Neural crest cell (in vitro differentiated cells): ENCODE data around the gene RIMS1. TPM values are rescaled to one million over a fixed set of nuclear protein-coding genes. Genes with fewer than 3 reads are reported as not detected.

Source experiments
- DNase-seq: peaks from one replicate; pipeline ENCODE4 v3.0.0; 2021; ENCODE audit warnings: low read depth, mixed read lengths, low spot score
- H3K27ac Mint-ChIP-seq: one replicate; pipeline ENCODE4 v1.8.0; 2021; ENCODE audit warnings: mild to moderate bottlenecking, mixed read lengths; ENCODE audit not compliant: unreplicated experiment
- H3K27me3 Mint-ChIP-seq: 2 replicates; pipeline ENCODE4 v1.8.0; 2021; ENCODE audit warnings: low read depth, mild to moderate bottlenecking, mixed read lengths
- H3K36me3 Mint-ChIP-seq: 2 replicates; pipeline ENCODE4 v1.8.0; 2021; ENCODE audit warnings: low read depth, mild to moderate bottlenecking, mixed read lengths
- H3K4me1 Mint-ChIP-seq: 2 replicates; pipeline ENCODE4 v1.8.0; 2021; ENCODE audit warnings: mixed read lengths
- H3K4me3 Mint-ChIP-seq: one replicate; pipeline ENCODE4 v1.8.0; 2021; ENCODE audit warnings: mild to moderate bottlenecking, mixed read lengths
- H3K9me3 Mint-ChIP-seq: 2 replicates; pipeline ENCODE4 v1.8.0; 2021; ENCODE audit warnings: mixed read lengths
- total RNA-seq: library from RNA; stranded (reverse); gene quantifications from 2 replicates; pipeline ENCODE4 v1.2.1, GENCODE V29; 2021
- TF ChIP-seq, protein P1 (sequence below): fragments of 200-600 bp; sonication (generic); conservative IDR thresholded peaks from 2 replicates; pipeline ENCODE4 v1.5.0; 2021; ENCODE audit warnings: antibody characterized with exemption, mild to moderate bottlenecking

The RIMS1 gene
- total RNA-seq, 1 donor from 2014 or later, result 4.5 TPM

DNA sequence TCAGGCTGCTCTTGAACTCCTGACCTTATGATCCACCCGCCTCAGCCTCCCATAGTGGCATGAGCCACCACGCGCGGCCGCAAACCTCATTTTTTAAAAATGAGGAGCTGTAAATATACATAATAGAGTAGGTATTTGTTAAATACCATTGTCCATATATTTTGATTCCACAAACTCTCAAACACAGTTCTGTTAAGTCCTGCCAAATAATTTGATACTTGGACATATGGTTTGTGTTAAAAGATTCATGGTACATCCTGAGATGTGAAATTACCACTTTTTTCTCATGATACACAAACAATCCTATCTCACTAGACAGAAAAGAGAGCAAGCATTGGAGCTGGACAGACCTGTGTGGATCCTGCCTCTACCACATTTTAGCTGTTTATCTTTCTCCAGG is 401.5 kb downstream of the RIMS1 start:
- H3K27ac Mint-ChIP-seq, result no peak overlapping the region
- H3K27me3 Mint-ChIP-seq, result no peaks in the 10 kb centered on the region
- peaks cover 12% of the 10 kb centered on the region for H3K4me1 Mint-ChIP-seq
- DNase-seq, result no peak
- H3K4me3 Mint-ChIP-seq, result no peak overlapping the region
- TF ChIP-seq, protein P1, sequence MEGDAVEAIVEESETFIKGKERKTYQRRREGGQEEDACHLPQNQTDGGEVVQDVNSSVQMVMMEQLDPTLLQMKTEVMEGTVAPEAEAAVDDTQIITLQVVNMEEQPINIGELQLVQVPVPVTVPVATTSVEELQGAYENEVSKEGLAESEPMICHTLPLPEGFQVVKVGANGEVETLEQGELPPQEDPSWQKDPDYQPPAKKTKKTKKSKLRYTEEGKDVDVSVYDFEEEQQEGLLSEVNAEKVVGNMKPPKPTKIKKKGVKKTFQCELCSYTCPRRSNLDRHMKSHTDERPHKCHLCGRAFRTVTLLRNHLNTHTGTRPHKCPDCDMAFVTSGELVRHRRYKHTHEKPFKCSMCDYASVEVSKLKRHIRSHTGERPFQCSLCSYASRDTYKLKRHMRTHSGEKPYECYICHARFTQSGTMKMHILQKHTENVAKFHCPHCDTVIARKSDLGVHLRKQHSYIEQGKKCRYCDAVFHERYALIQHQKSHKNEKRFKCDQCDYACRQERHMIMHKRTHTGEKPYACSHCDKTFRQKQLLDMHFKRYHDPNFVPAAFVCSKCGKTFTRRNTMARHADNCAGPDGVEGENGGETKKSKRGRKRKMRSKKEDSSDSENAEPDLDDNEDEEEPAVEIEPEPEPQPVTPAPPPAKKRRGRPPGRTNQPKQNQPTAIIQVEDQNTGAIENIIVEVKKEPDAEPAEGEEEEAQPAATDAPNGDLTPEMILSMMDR, result no peak
- no peaks in the 10 kb centered on the region for H3K9me3 Mint-ChIP-seq
- H3K36me3 Mint-ChIP-seq, result no peaks in the 10 kb centered on the region

DNA sequence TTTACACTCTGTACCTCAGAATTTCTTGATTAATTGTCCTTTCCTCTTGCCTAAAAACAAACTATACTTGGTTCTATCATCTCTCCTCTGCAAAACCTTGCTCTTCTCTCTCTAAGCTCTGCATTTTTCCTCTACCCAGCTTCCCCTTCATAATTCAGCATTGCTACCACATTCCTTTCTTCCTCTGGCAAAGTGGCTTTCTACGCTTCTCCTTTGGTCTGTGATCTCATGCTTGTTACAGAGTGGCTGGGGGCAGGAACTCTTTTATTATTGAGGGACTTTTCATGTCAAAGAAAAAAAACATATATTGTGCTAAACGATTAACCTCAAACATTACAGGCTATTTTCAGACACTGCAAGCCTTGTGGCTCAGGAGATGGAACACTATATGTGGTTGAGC is 402.2 kb downstream of the RIMS1 start:
- DNase-seq, result no peak
- Mint-ChIP-seq H3K9me3 (no peaks in the 10 kb centered on the region), H3K4me1 (peaks cover 12% of the 10 kb centered on the region), H3K27me3 (no peaks in the 10 kb centered on the region), H3K36me3 (no peaks in the 10 kb centered on the region), H3K4me3 (no peak overlapping the region), H3K27ac (no peak overlapping the region)
- TF ChIP-seq, protein P1, result no peak

DNA sequence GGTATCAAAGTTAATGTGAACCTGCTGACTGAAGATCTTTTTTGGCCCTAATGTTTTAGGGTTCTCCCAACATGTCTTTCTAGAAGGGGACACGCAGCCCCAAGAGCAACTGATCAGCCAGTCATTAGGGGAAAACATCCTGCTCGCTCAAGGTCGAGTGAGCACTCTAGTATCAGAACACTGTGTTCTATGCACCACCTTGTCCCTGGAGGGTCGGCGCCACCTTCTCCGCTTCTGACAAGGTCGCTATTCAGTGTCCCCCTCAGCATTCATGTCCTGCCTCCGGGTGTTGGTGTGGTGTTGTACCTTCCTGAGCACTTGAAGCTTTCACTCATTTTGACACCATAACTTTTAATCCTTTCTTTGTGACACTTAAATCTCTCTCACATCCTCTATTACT is 404.3 kb downstream of the RIMS1 start:
- Mint-ChIP-seq H3K9me3 (no peaks in the 10 kb centered on the region), H3K4me3 (no peak overlapping the region), H3K27me3 (no peaks in the 10 kb centered on the region), H3K36me3 (no peaks in the 10 kb centered on the region), H3K27ac (no peak overlapping the region), H3K4me1 (peaks cover 12% of the 10 kb centered on the region)
- no peak for DNase-seq
- TF ChIP-seq, protein P1, result no peak

DNA sequence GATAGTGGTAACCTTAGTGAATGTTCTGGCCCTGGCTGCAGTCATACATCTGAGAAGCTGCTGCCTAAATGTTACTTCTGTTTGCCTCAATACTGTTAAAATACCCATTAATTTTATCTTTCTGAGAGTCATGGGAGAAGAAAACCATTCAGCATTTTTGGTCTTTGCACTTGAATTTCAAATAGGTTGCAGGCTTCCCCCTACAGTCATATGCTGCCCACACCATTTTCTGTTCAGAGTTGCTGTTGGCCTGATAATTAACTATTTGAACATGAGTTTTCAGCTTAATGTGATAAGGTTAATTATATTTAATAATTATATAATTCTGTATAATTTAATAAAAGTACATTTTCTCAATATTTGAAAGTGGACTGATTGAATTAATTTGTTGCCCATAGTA is 410.0 kb downstream of the RIMS1 start:
- Mint-ChIP-seq H3K9me3 (no peaks in the 10 kb centered on the region), H3K4me1 (no peaks in the 10 kb centered on the region), H3K27ac (no peak overlapping the region), H3K4me3 (no peak overlapping the region), H3K27me3 (no peaks in the 10 kb centered on the region), H3K36me3 (no peaks in the 10 kb centered on the region)
- TF ChIP-seq, protein P1, result no peak
- no peak for DNase-seq

DNA sequence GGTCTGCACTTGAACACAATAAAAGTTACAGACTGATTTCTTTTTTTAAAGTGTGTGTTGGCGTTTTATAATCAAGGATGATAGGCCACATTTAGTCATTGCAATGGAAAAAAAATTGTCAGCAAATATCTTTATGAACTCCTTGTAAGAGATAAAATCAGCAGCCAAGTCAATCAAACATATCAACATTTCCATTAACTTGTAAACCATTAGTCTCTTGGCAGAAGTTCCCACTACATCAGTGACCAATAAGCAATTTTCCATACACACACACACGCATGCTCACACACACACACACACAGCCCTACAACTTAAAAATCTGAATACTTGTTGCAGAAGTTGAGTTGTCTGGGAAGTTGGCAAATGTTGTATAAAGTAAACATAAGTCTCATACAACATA is 419.6 kb downstream of the RIMS1 start:
- H3K36me3 Mint-ChIP-seq, result no peaks in the 10 kb centered on the region
- no peak for DNase-seq
- TF ChIP-seq, protein P1, result no peak
- no peak overlapping the region for H3K27ac Mint-ChIP-seq
- no peaks in the 10 kb centered on the region for H3K4me1 Mint-ChIP-seq
- no peaks in the 10 kb centered on the region for H3K9me3 Mint-ChIP-seq
- no peaks in the 10 kb centered on the region for H3K27me3 Mint-ChIP-seq
- H3K4me3 Mint-ChIP-seq, result no peak overlapping the region
